ENCODE data around the gene C15orf40. TPM values are rescaled to one million over a fixed set of nuclear protein-coding genes. Genes with fewer than 3 reads are reported as not detected.
A peak's percentile ranks its signal among the peaks of the same experiment; 100 is the strongest.
"Not testable (repeated sequence)": the region's sequence is repeated elsewhere in the genome, so short reads cannot be mapped to it uniquely, and the experiment has no call there.

The C15orf40 gene
- total RNA-seq, 6 experiments from 2014 or later = 21.1 to 31.5 (median 26.3) TPM

- peak; percentile 79 for DNase-seq
- Mint-ChIP-seq H3K4me3 (peak overlapping the region; percentile 94), H3K36me3 (ENCODE audit: low read depth) (peaks cover 16% of the 10 kb centered on the region), H3K4me1 (ENCODE audit: low read depth) (peaks cover 30% of the 10 kb centered on the region), H3K9me3 (no peaks in the 10 kb centered on the region), H3K27ac (peak overlapping the region; percentile 83), H3K27me3 (ENCODE audit: insufficient read depth) (no peaks in the 10 kb centered on the region; the same call in 1 of the 2 replicates)
- TF ChIP-seq CTCF (IDR thresholded peaks at IDR 0.05) = peak; percentile 89
Observed at GRCh38 chr15:83010709-83011270, 649 bp downstream of the C15orf40 start.

- H3K9me3 Mint-ChIP-seq; H3K36me3 Mint-ChIP-seq (ENCODE audit: low read depth); H3K27me3 Mint-ChIP-seq (ENCODE audit: insufficient read depth); DNase-seq; H3K27ac Mint-ChIP-seq: not testable (repeated sequence)
- peaks cover 19% of the 10 kb centered on the region for H3K4me1 Mint-ChIP-seq (ENCODE audit: low read depth)
- peak; percentile 43; the same call in 1 of the 2 replicates for TF ChIP-seq CTCF (IDR thresholded peaks at IDR 0.05)
- peak overlapping the region; percentile 88 for H3K4me3 Mint-ChIP-seq
Observed at GRCh38 chr15:83000672-83001031, 10.8 kb downstream of the C15orf40 start.

- H3K27me3 Mint-ChIP-seq (ENCODE audit: insufficient read depth) = no peaks in the 10 kb centered on the region; the same call in 1 of the 2 replicates
- TF ChIP-seq CTCF (IDR thresholded peaks at IDR 0.05) = peak; percentile 81
- H3K4me3 Mint-ChIP-seq = peak overlapping the region; percentile 88
- H3K4me1 Mint-ChIP-seq (ENCODE audit: low read depth) = peaks cover 20% of the 10 kb centered on the region
- DNase-seq = peak; percentile 70
- H3K9me3 Mint-ChIP-seq = no peaks in the 10 kb centered on the region
- H3K36me3 Mint-ChIP-seq (ENCODE audit: low read depth) = no peaks in the 10 kb centered on the region
- peak overlapping the region; percentile 73 for H3K27ac Mint-ChIP-seq
Observed at GRCh38 chr15:82999905-83000671, 11.4 kb downstream of the C15orf40 start.

- TF ChIP-seq CTCF (IDR thresholded peaks at IDR 0.05) = no peak
- Mint-ChIP-seq H3K9me3 (no peaks in the 10 kb centered on the region), H3K27ac (no peak overlapping the region), H3K36me3 (ENCODE audit: low read depth) (no peaks in the 10 kb centered on the region), H3K27me3 (ENCODE audit: insufficient read depth) (no peaks in the 10 kb centered on the region; the same call in 1 of the 2 replicates), H3K4me1 (ENCODE audit: low read depth) (peaks cover 20% of the 10 kb centered on the region), H3K4me3 (no peak overlapping the region)
- DNase-seq = peak; percentile 32
Observed at GRCh38 chr15:82999426-82999825, 12.0 kb downstream of the C15orf40 start.

- Mint-ChIP-seq H3K27ac (no peak overlapping the region), H3K4me1 (ENCODE audit: low read depth) (peaks cover 20% of the 10 kb centered on the region), H3K9me3 (no peaks in the 10 kb centered on the region), H3K27me3 (ENCODE audit: insufficient read depth) (peaks cover 1% of the 10 kb centered on the region; the same call in 1 of the 2 replicates), H3K36me3 (ENCODE audit: low read depth) (no peaks in the 10 kb centered on the region; the same call in 1 of the 2 replicates), H3K4me3 (no peak overlapping the region)
- DNase-seq = peak; percentile 31
- no peak for TF ChIP-seq CTCF (IDR thresholded peaks at IDR 0.05)
Observed at GRCh38 chr15:82995938-82996337, 15.5 kb downstream of the C15orf40 start.

Data from HFFc6 (cell line).